GM23338 (cell line): Measurements from ENCODE around the gene AHDC1. TPM values are rescaled to one million over a fixed set of nuclear protein-coding genes. Genes with fewer than 3 reads are reported as not detected.

Experiments used
- ATAC-seq: fragments of 200-7000 bp; cut with Tn5 transposase; 3 replicates; pipeline ENCODE4 v1.9.1; 2020
- DNase-seq: peaks from one replicate; pipeline ENCODE4 v3.0.0-alpha.2; 2015; ENCODE audit warnings: low spot score
- H2AFZ ChIP-seq: fragments of 200-600 bp; sonication (generic); 2 replicates; pipeline ENCODE4 v1.8.0; 2016; ENCODE audit warnings: antibody characterized with exemption, mild to moderate bottlenecking, moderate library complexity
- H3F3A ChIP-seq: fragments of 200-600 bp; sonication (generic); replicated peaks from 2 replicates; pipeline ENCODE4 v1.8.0; 2017; ENCODE audit warnings: antibody characterized with exemption, mixed run types, low read depth
- H3K27ac ChIP-seq: fragments of 200-600 bp; sonication (generic); 2 replicates; pipeline ENCODE4 v1.6.1; 2016; ENCODE audit warnings: low read depth
- H3K27me3 ChIP-seq: fragments of 200-600 bp; sonication (generic); 2 replicates; pipeline ENCODE4 v1.8.0; 2016; ENCODE audit warnings: mild to moderate bottlenecking, mixed run types, moderate library complexity; ENCODE audit not compliant: insufficient read depth
- H3K36me3 ChIP-seq: fragments of 200-600 bp; sonication (generic); 2 replicates; pipeline ENCODE4 v1.8.0; 2016; ENCODE audit warnings: mild to moderate bottlenecking; ENCODE audit not compliant: insufficient read depth
- H3K4me1 ChIP-seq: fragments of 200-600 bp; sonication (generic); 2 replicates; pipeline ENCODE4 v1.8.0; 2016; ENCODE audit warnings: mild to moderate bottlenecking, moderate library complexity; ENCODE audit not compliant: insufficient read depth
- H3K4me2 ChIP-seq: fragments of 200-600 bp; sonication (generic); 2 replicates; pipeline ENCODE4 v1.7.1; 2017; ENCODE audit warnings: mixed run types
- H3K4me3 ChIP-seq: fragments of 200-600 bp; sonication (generic); 2 replicates; pipeline ENCODE4 v1.6.1; 2016; ENCODE audit warnings: mixed run types
- H3K79me2 ChIP-seq: fragments of 200-600 bp; sonication (generic); replicated peaks from 2 replicates; pipeline ENCODE4 v1.8.0; 2017; ENCODE audit warnings: mild to moderate bottlenecking; ENCODE audit not compliant: insufficient read depth
- H3K9me2 ChIP-seq: fragments of 200-600 bp; sonication (generic); 2 replicates; pipeline ENCODE4 v1.8.0; 2017; ENCODE audit not compliant: insufficient read depth
- H4K20me1 ChIP-seq: fragments of 200-600 bp; sonication (generic); replicated peaks from 2 replicates; pipeline ENCODE4 v1.8.0; 2017; ENCODE audit warnings: mild to moderate bottlenecking; ENCODE audit not compliant: insufficient read depth
- H3K27ac Mint-ChIP-seq: 2 replicates; pipeline ENCODE4 v1.8.0; 2020; ENCODE audit warnings: inconsistent platforms, mild to moderate bottlenecking, moderate library complexity, mixed read lengths
- H3K27me3 Mint-ChIP-seq: 3 replicates; pipeline ENCODE4 v1.8.0; 2022; ENCODE audit warnings: low read depth, mild to moderate bottlenecking, moderate library complexity, mixed read lengths, inconsistent platforms; ENCODE audit not compliant: insufficient read depth, poor library complexity
- H3K36me3 Mint-ChIP-seq: 3 replicates; pipeline ENCODE4 v1.8.0; 2021; ENCODE audit warnings: low read depth, mild to moderate bottlenecking, inconsistent platforms, moderate library complexity, mixed read lengths
- H3K4me1 Mint-ChIP-seq: 3 replicates; pipeline ENCODE4 v1.8.0; 2020; ENCODE audit warnings: mild to moderate bottlenecking, inconsistent platforms, mixed read lengths
- H3K4me3 Mint-ChIP-seq: 3 replicates; pipeline ENCODE4 v1.8.0; 2021; ENCODE audit warnings: moderate library complexity, mild to moderate bottlenecking, inconsistent platforms, mixed read lengths
- H3K9me3 Mint-ChIP-seq: 3 replicates; pipeline ENCODE4 v1.8.0; 2020; ENCODE audit warnings: moderate library complexity, mild to moderate bottlenecking, inconsistent platforms, mixed read lengths
- CREB1 ChIP-seq: fragments of 250-450 bp; sonication (Bioruptor Pico); IDR thresholded peaks from 2 replicates; pipeline ENCODE4 v1.5.0; 2020; ENCODE audit warnings: low read depth, mild to moderate bottlenecking, moderate library complexity
- CTCF ChIP-seq, 2 experiments: fragments of 200-600 bp in 1 of 2; sonication (generic) in 1 of 2; conservative IDR thresholded peaks; 2 replicates each; pipeline versions ENCODE4 v1.5.1 to v1.6.1; 2016 to 2017; ENCODE audit warnings: antibody characterized with exemption in 2 of 2, low read depth in 2 of 2, mild to moderate bottlenecking in 2 of 2, moderate library complexity in 1 of 2
- EZH2 ChIP-seq: fragments of 200-600 bp; sonication (generic); IDR thresholded peaks from one replicate; pipeline ENCODE4 v1.8.0; 2017; ENCODE audit warnings: antibody characterized with exemption, mild to moderate bottlenecking, low read depth; ENCODE audit not compliant: unreplicated experiment
- EZH2phosphoT487 ChIP-seq: fragments of 200-600 bp; sonication (generic); IDR thresholded peaks from one replicate; pipeline ENCODE4 v1.8.1; 2018; ENCODE audit warnings: antibody characterized with exemption; ENCODE audit not compliant: unreplicated experiment
- JUNB ChIP-seq: IDR thresholded peaks from one replicate; pipeline ENCODE4 v1.6.1; 2016; ENCODE audit warnings: antibody characterized with exemption; ENCODE audit not compliant: unreplicated experiment
- NANOG ChIP-seq: IDR thresholded peaks from 2 replicates; pipeline ENCODE4 v1.6.1; 2016; ENCODE audit warnings: antibody characterized with exemption, borderline replicate concordance
- POLR2AphosphoS5 ChIP-seq: IDR thresholded peaks from 2 replicates; pipeline ENCODE4 v1.6.1; 2016; ENCODE audit warnings: antibody characterized with exemption, low read depth
- REST ChIP-seq: IDR thresholded peaks from one replicate; pipeline ENCODE4 v1.6.1; 2018; ENCODE audit warnings: antibody characterized with exemption; ENCODE audit not compliant: unreplicated experiment
- STAT1 ChIP-seq: IDR thresholded peaks from one replicate; pipeline ENCODE4 v1.6.1; 2016; ENCODE audit warnings: antibody characterized with exemption; ENCODE audit not compliant: unreplicated experiment
- ZNF114 ChIP-seq: fragments of 250-450 bp; sonication (Bioruptor Pico); IDR thresholded peaks from 2 replicates; pipeline ENCODE4 v1.5.0; 2020; ENCODE audit warnings: mild to moderate bottlenecking, moderate library complexity
- ZNF331 ChIP-seq: fragments of 250-450 bp; sonication (Bioruptor Pico); IDR thresholded peaks from 2 replicates; pipeline ENCODE4 v1.5.0; 2020; ENCODE audit warnings: low read depth, mild to moderate bottlenecking, moderate library complexity
- ZNF462 ChIP-seq: fragments of 250-450 bp; sonication (Bioruptor Pico); IDR thresholded peaks from 2 replicates; pipeline ENCODE4 v1.5.0; 2020; ENCODE audit warnings: mild to moderate bottlenecking, moderate library complexity
- polyA plus RNA-seq: library from polyadenylated mRNA; unstranded; fragments of >200 nt; fragmentation: Nextera tagmentation; extraction: Ambion mirVana; gene quantifications from 2 replicates; pipeline ENCODE4 v1.2.1, GENCODE V29; 2016
- total RNA-seq: library from RNA; depleted of rRNA; stranded (reverse); fragments of >200 nt; shearing (Covaris generic); gene quantifications from 2 replicates; pipeline ENCODE4 v1.2.3, GENCODE V29; 2014

The AHDC1 gene
- total and polyA plus RNA-seq, 2 experiments from 2014 or later, result 8.3 to 22.2 TPM

- Histone ChIP-seq H4K20me1 (no peaks in the 10 kb centered on the region; the same call in 1 of the 2 replicates), H3K27me3 (no peaks in the 10 kb centered on the region), H3K4me1 (peaks cover 3% of the 10 kb centered on the region), H3K79me2 (no peaks in the 10 kb centered on the region), H2AFZ (no peak overlapping the region), H3K4me2 (no peak overlapping the region), H3K36me3 (no peaks in the 10 kb centered on the region), H3K27ac (no peak overlapping the region), H3F3A (peaks cover 8% of the 10 kb centered on the region; the same call in 1 of the 2 replicates), H3K4me3 (no peak overlapping the region), H3K9me2 (no peaks in the 10 kb centered on the region)
- DNase-seq (no peak), ATAC-seq (no peak)
- Mint-ChIP-seq H3K27ac (no peak overlapping the region), H3K4me3 (no peak overlapping the region), H3K4me1 (peaks cover 14% of the 10 kb centered on the region), H3K36me3 (peaks cover 12% of the 10 kb centered on the region; the same call in 2 of the 3 replicates), H3K27me3 (peaks cover 10% of the 10 kb centered on the region), H3K9me3 (no peaks in the 10 kb centered on the region)
- TF ChIP-seq CTCF (conservative IDR thresholded peaks at IDR 0.05; ENCODE audit: low read depth in 2 of 2) (no peak), REST (no peak), ZNF114 (CRISPR knock-in tag) (no peak), CREB1 (CRISPR knock-in tag) (no peak), ZNF462 (CRISPR knock-in tag) (no peak), EZH2 (no peak), JUNB (no peak), NANOG (no peak), EZH2phosphoT487 (no peak), ZNF331 (no peak), POLR2AphosphoS5 (no peak), STAT1 (no peak)
Measured at GRCh38 chr1:27551170-27551952, 52.6 kb downstream of the AHDC1 start.
